ENCODE data around the gene ZFYVE19.

ZFYVE19 gene

DNA sequence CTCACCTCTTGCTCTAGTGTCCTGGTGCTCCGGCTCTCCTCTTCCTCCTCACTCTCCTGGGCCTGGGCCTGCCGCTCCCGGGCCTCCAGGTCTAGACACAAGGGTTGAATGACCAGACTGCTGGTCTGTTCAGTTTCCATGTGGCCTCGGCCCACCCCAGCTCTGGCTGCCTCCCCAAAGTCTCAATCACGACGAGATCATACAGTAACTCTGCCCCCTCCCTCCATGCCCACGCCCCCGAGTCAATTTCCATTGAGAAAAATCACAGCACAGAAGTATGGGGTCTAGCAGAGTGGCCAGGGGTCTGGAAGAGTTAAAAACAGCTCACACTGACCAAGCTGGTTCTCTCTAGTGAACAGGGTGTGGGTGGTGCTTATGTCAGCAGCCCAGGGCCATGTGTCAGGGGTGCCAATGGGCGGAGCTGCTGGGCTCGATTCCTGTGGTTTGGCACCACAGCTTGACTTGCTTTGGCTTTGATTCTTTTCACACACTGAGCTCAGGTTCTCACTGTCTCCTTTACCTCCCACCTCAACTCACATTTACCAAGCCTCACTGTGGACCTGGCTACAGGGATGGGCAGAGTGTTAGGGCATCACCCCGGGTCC is 30.2 kb upstream of the ZFYVE19 start:
- peak; percentile 44 for DNase-seq

DNA sequence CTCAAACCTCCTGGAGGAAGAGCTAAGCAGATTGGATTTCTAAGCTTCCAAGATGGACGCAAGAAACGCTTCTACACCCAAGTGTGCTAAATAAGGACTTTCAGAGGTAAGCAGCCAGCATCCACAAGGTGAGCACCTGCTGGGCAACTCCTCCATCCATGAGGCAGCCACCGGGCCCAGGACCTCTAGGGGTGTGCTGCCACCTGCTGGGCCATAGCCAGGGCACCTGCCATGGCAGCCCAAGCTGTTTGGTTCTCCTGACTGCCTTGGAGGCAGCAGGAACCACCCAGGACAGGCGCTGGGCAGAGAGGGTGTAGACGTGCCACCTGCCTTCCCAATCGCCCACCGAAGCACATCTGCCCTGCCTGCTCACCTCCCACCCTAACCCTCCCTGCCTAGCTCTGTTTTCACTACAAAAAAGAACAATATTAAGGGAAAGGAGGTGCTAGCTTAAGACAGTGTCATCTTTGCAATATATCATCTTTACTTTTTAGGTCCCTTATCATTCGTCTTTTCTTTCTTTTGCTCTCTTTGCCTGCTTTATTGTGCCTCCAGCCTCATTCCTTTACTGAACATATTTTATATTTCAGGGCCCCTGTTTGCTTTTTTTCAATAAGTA is 24.2 kb upstream of the ZFYVE19 start:
- peak; percentile 55 for DNase-seq

- DNase-seq = no peak
Measured at GRCh38 chr15:40785164-40785563, 21.7 kb upstream of the ZFYVE19 start.

GRCh38 chr15:40785814-40786213 is 21.1 kb upstream of the ZFYVE19 start:
- DNase-seq = no peak

GRCh38 chr15:40787344-40787841 is 19.5 kb upstream of the ZFYVE19 start:
- no peak for DNase-seq

GRCh38 chr15:40787991-40788390 is 18.9 kb upstream of the ZFYVE19 start:
- DNase-seq = no peak

- no peak for DNase-seq
Measured at GRCh38 chr15:40789119-40789518, 17.8 kb upstream of the ZFYVE19 start.

- no peak for DNase-seq
Measured at GRCh38 chr15:40789999-40790398, 16.9 kb upstream of the ZFYVE19 start.

DNA sequence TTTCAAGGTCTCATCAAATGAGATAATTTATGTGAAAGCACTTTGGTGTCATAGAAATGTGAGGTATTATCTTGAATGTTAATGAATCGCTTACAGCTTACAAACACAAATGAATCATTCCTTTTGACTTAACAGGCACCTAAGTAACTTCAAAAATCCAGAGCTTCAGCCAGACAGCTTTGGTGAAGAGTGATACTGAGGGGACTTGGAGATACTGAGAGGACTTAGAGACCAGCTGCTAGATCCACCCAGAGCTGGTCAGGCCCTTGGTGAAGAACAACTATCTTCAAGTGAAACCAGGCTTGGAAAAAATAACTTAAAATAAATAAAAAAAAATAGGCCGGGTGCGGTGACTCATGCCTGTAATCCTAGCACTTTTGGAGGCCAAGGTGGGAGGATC is 16.2 kb upstream of the ZFYVE19 start:
- no peak for DNase-seq

GRCh38 chr15:40792394-40792793 is 14.5 kb upstream of the ZFYVE19 start:
- no peak for DNase-seq

DNA sequence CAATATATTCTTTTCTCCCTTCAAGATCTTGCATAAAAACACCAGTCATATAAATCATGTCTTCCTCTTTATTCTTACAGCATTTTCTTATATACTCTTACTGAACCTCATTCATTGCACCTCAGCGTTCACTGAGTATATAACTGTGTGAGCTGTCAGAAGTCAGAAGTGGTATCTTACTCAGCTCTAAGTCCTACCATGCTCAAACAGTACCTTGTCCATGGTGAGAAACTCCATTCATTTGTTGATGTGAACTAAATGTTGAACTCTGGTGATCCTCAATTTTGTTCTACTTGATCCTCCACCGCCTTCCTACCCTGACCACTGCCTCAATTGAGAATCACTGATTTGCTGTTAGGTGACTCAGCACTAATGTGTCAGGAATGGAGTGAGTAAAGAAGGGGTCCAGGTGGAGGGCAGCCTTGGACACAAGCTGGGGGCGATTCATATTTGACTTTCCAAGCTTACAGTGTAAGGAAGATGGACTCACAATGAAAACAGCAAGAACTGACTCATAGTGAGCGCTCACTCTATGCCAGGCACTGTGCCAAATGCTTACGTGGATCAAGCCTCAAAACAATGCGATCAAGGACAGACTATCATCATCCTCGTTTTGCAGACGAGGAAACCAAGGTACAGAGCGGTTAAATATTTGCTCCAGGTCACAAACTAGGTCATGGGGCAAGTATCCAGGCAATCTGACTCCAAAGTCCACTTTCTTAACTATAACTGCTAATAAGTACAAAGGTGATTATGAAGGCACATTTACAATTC is 13.5 kb upstream of the ZFYVE19 start:
- no peak for DNase-seq

DNA sequence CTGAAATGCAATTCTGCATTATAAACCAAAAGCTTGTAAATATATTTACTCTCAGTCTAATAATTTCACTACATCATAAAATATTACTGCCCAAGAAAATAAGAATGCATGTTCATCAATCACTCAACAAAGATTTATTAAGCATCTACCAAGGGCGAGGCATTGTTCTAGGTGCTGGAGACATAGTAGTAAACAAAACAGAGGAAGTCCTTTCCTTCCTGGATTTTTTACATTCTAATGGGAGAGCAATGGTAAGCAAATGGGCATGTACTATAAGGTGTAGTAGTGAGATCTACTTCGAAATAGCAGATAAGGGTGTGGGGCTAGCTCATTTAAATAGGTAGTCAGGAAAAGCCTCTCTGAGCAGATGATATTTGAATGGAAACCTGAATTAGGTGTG is 10.8 kb upstream of the ZFYVE19 start:
- DNase-seq = no peak

- DNase-seq = no peak
Measured at GRCh38 chr15:40796512-40796911, 10.4 kb upstream of the ZFYVE19 start.

DNA sequence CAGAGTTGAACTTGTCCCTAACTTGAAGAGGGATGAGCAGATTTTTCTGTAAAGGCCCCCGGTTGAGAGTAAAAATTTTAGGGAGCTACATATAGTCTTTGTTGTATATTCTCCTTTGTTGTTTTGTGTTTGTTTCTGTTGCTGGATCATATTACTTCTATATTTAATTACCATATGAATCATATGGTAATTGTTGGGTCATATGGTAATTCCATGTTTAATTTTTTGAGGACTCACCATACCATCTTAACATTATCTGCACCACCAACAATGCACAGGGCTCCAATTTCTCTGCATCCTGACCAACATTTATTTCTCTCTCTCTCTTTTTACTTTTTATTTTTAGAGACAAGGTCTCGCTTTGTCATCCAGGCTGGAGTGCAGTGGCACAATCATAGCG is 7.4 kb upstream of the ZFYVE19 start:
- no peak for DNase-seq

- DNase-seq = no peak
Measured at GRCh38 chr15:40803076-40803475, 3.8 kb upstream of the ZFYVE19 start.

DNA sequence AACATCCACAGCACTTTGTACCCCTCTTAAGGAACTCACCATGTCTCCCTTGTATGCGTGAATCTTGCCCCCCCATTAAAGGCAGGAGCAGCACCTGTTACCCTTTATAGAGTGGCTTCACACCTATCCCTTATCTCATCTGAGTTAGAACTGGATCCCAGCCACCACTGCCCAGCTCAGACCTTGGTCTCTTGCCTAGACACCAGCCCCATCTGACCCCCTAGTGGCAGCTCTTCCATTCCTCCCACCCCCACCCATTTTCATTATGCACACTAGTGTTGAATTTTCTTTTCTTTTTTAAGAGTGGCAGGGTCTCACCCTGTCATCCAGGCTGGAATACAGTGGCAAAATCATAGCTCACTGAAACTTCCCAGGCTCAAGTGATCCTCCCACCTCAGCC is 3.2 kb upstream of the ZFYVE19 start:
- DNase-seq = no peak

- no peak for DNase-seq
Measured at GRCh38 chr15:40806672-40807027, 239 bp upstream of the ZFYVE19 start.

DNA sequence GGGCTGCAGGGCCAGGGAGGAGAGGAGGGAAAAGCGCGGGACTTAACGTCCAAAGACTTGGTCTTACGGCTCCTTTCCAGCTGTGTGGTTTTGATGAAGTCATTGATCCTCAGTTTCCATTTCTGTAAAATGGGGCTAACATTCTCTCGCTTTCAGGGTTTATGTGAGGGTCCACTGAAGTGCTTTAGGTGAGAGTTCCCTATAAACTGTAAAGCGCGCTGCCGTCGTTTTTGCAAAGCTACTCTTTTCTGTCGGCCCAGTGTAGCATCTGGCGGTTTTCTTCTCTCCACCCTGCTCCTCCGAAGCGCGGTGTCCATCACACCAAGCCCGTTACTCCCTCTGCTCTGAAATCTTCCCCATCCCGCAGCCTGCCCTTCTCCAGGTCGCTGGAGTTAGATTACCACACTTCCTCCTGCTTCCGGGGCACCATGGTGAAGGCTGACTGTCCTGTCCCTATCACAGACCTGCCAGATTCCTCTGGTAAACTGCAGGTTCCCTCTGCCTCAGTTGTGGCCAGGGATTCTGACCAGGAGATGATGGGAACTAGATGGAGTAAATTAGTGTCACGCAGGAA is 1.1 kb downstream of the ZFYVE19 start:
- DNase-seq = no peak

GRCh38 chr15:40808861-40809450 is 2.1 kb downstream of the ZFYVE19 start:
- no peak for DNase-seq

- DNase-seq = no peak
Measured at GRCh38 chr15:40812721-40813425, 6.0 kb downstream of the ZFYVE19 start.

GRCh38 chr15:40815042-40815698 is 8.3 kb downstream of the ZFYVE19 start:
- DNase-seq = no peak

DNA sequence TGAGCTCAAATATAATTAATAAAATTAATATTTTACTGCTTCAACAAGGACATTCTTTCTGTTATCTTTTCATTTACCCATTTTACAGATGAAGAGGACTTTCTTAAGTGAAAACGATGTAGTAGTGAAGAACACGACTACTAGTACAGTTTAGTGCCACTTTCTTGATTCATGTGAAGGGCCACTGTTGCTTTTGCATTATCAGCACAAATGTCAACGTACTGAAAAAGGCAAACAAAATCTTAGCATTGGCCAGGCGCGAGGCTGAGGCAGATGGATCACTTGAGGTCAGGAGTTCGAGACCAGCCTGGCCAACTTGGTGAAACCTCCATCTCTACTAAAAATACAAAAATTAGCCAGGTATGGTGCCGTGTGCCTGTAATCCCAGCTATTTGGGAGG is 12.2 kb downstream of the ZFYVE19 start:
- DNase-seq = no peak

Data from activated gamma-delta T cell (primary cell).